K562 (cell line): Measurements from ENCODE around the gene CCR5AS.

ENCODE experiments used
- ATAC-seq: fragments of 200-7000 bp; cut with Tn5 transposase; 3 replicates; pipeline ENCODE4 v1.9.1; 2020; ENCODE audit warnings: moderate library complexity
- BruUV-seq: library from RNA; stranded (reverse); fragments of 400-500 nt; replicated peaks from 2 replicates; lab custom pipeline; 2021; lab: Mats Ljungman, UMichigan
- CTCF ChIA-PET: fragments of 300-600 bp; formaldehyde crosslinking; extraction: SDS; loops from one replicate; lab custom pipeline; 2021; ENCODE audit warnings: low intra/inter-chr PET ratio; lab: Yijun Ruan, JAX
- POLR2A ChIA-PET: fragments of 300-600, 350-650 bp; sonication (Branson Sonifier 250); formaldehyde crosslinking; extraction: SDS; loops from one replicate; lab custom pipeline; 2021; ENCODE audit warnings: antibody characterized with exemption, inconsistent platforms; lab: Yijun Ruan, JAX
- DNase-seq, 4 experiments: peaks; one replicate each; pipeline versions ENCODE4 v3.0.0 to v3.0.0-alpha.2; 2011 to 2018; ENCODE audit warnings: low spot score in 3 of 4, mixed read lengths in 3 of 4; ENCODE audit errors: extremely low read depth in 1 of 4
- FAIRE-seq: peaks from 2 replicates; lab custom pipeline; 2011; peaks lifted over from hg19 to GRCh38; lab: Jason Lieb, UNC
- H2AFZ ChIP-seq: 2 replicates; pipeline ENCODE4 v1.6.0; 2011; ENCODE audit warnings: low read depth, low read length, control low read depth, inconsistent platforms
- H3K27ac ChIP-seq: fragments of 200-600 bp; 3 replicates; pipeline ENCODE4 v1.8.0; 2011; ENCODE audit warnings: low read depth, mild to moderate bottlenecking, control low read depth, inconsistent platforms, low read length, moderate library complexity, mixed read lengths; ENCODE audit errors: extremely low read depth
- H3K27me3 ChIP-seq, 2 experiments: fragments of 300-600 bp in 1 of 2; 2 replicates in 1 of 2; 3 replicates in 1 of 2; pipeline versions ENCODE4 v1.6.0 to v1.8.0; 2011; ENCODE audit warnings: inconsistent platforms in 2 of 2, low read length in 2 of 2, mild to moderate bottlenecking in 1 of 2, mixed read lengths in 1 of 2, moderate library complexity in 1 of 2; ENCODE audit not compliant: control insufficient read depth in 2 of 2, insufficient read depth in 2 of 2
- H3K36me3 ChIP-seq: fragments of 300-600 bp; 3 replicates; pipeline ENCODE4 v1.8.0; 2011; ENCODE audit warnings: mild to moderate bottlenecking, low read length, inconsistent platforms; ENCODE audit not compliant: control insufficient read depth, insufficient read depth
- H3K4me1 ChIP-seq, 2 experiments: fragments of 200-600 bp in 1 of 2; replicated peaks in 1 of 2; 2 replicates in 1 of 2; 3 replicates in 1 of 2; pipeline versions ENCODE4 v1.5.1 to v1.8.0; 2011; ENCODE audit warnings: inconsistent platforms in 2 of 2, low read length in 2 of 2, mild to moderate bottlenecking in 1 of 2, mixed read lengths in 1 of 2, moderate library complexity in 1 of 2; ENCODE audit not compliant: control insufficient read depth in 2 of 2, insufficient read depth in 2 of 2
- H3K4me2 ChIP-seq: 2 replicates; pipeline ENCODE4 v1.6.1; 2011; ENCODE audit warnings: low read length, control low read depth, inconsistent platforms, mixed read lengths; ENCODE audit not compliant: insufficient read depth
- H3K4me3 ChIP-seq: fragments of 200-600 bp; sonication (generic), shearing (Covaris generic); 2 replicates; pipeline ENCODE4 v1.5.1; 2016; ENCODE audit warnings: control low read depth, inconsistent platforms
- H3K79me2 ChIP-seq: fragments of 200-600 bp; 3 replicates; pipeline ENCODE4 v1.8.0; 2011; ENCODE audit warnings: low read length, inconsistent platforms; ENCODE audit not compliant: control insufficient read depth, insufficient read depth
- H3K9ac ChIP-seq, 2 experiments: 2 replicates each; pipeline versions ENCODE4 v1.6.0 to v1.6.1; 2011; ENCODE audit warnings: low read depth in 2 of 2, low read length in 2 of 2, control low read depth in 1 of 2, inconsistent platforms in 1 of 2, mild to moderate bottlenecking in 1 of 2, mixed read lengths in 1 of 2; ENCODE audit not compliant: insufficient read depth in 1 of 2
- H3K9me1 ChIP-seq: one replicate; pipeline ENCODE4 v1.6.0; 2011; ENCODE audit warnings: inconsistent platforms, mild to moderate bottlenecking, low read length, moderate library complexity; ENCODE audit not compliant: control insufficient read depth, insufficient read depth
- H3K9me3 ChIP-seq: replicated peaks from 2 replicates; pipeline ENCODE4 v1.5.1; 2011; ENCODE audit warnings: low read depth, low read length, inconsistent platforms; ENCODE audit not compliant: control insufficient read depth, insufficient read depth
- H4K20me1 ChIP-seq: replicated peaks from 2 replicates; pipeline ENCODE4 v1.6.1; 2011; ENCODE audit warnings: low read length, inconsistent platforms, mixed read lengths; ENCODE audit not compliant: control insufficient read depth, insufficient read depth
- E2F1 ChIP-seq: sonication (generic); formaldehyde crosslinking; IDR thresholded peaks from 2 replicates; pipeline ENCODE4 v1.8.1; 2023; ENCODE audit warnings: mild to moderate bottlenecking, missing genetic modification reagents, moderate library complexity
- FOXK2 ChIP-seq, 2 experiments: fragments of 450-650 bp; IDR thresholded peaks in 1 of 2; conservative IDR thresholded peaks in 1 of 2; 2 replicates each; pipeline ENCODE4 v1.6.1; 2016; ENCODE audit warnings: low read depth in 2 of 2, mild to moderate bottlenecking in 1 of 2
- IRF9 ChIP-seq: fragments of 450-650 bp; IDR thresholded peaks from 2 replicates; pipeline ENCODE4 v1.6.1; 2016; ENCODE audit warnings: missing biosample characterization, missing genetic modification characterization
- ZNF592 ChIP-seq: fragments of 450-650 bp; IDR thresholded peaks from 2 replicates; pipeline ENCODE4 v1.6.1; 2017; ENCODE audit warnings: antibody characterized with exemption, mild to moderate bottlenecking
- WGBS: fragments of 100-300 bp; shearing (Covaris generic); methylation state at CpG from one replicate; pipeline ENCODE4 v1.1.6; 2016; ENCODE audit warnings: low coverage, mixed read lengths; ENCODE audit not compliant: insufficient coverage; ENCODE audit errors: missing lambda C conversion rate; 5-methylcytosine and 5-hydroxymethylcytosine counted together
- in situ Hi-C: fragments of 300-500 bp; cut with MboI; formaldehyde crosslinking; loops from 4 replicates; pipeline ENCODE4 v1.15.0; 2018; ENCODE audit warnings: inconsistent platforms, mixed read lengths
- intact Hi-C: fragments of 100-400 bp; cut with micrococcal nuclease; formaldehyde crosslinking; loops from 2 replicates; pipeline ENCODE4 v1.14.2; 2022

CCR5AS gene

GRCh38 chr3:46410669-46411068, 3.8 kb upstream of the CCR5AS start:
- no TSS peak for BruUV-seq
- H3K4me1 ChIP-seq = peaks cover 20 to 34% of the 10 kb centered on the region in 2 experiments

More at GRCh38 chr3:46410669-46411068, 3.8 kb upstream of the CCR5AS start:
- Histone ChIP-seq H3K9me1 (no peaks in the 10 kb centered on the region), H3K79me2 (peaks cover 2% of the 10 kb centered on the region; the same call in 1 of the 3 replicates), H3K27ac (no peak overlapping the region), H3K36me3 (no peaks in the 10 kb centered on the region), H4K20me1 (no peaks in the 10 kb centered on the region), H3K4me2 (no peak overlapping the region), H2AFZ (no peak overlapping the region), H3K4me3 (no peak overlapping the region), H3K9ac (no peak overlapping the region), H3K9me3 (no peaks in the 10 kb centered on the region; the same call in 1 of the 2 replicates), H3K27me3 (no peaks in the 10 kb centered on the region)
- in situ Hi-C loops (loop anchor here (25.0 kb wide), 1 partner anchor 1373 kb away; the partner anchor contains the start of gene CLEC3B), intact Hi-C loops (no loop called here)
- TF ChIP-seq FOXK2 (conservative IDR thresholded peaks at IDR 0.05 in 1 of 2, IDR thresholded peaks at IDR 0.05 in 1 of 2; ENCODE audit: low read depth in 2 of 2) (no peak), IRF9 (tag) (no peak), ZNF592 (no peak), E2F1 (CRISPR knock-in tag) (no peak)
- FAIRE-seq (no peak), ATAC-seq (no peak), DNase-seq (no peak)
- ChIA-PET CTCF (no interaction called here), POLR2A (interaction anchor here (0.7 to 1.2 kb wide), 2 partner anchors 14 to 1350 kb away, joined by 4 to 5 read pairs; no protein-coding TSS in a partner anchor)
- 48% methylated on average over 2 of the region's 2 CpGs for WGBS
